Uterus (tissue), 2 donors: ENCODE data around the gene ALAS1.
A peak's percentile ranks its signal among the peaks of the same experiment; 100 is the strongest.

Source experiments
- CTCF ChIP-seq, 4 experiments: fragments of 200-600 bp in 2 of 4; fragments of 450-650 bp in 2 of 4; sonication (generic) in 2 of 4; IDR thresholded peaks; one replicate each; pipeline ENCODE4 v1.5.1; 2016 to 2019; ENCODE audit warnings: antibody characterized with exemption in 4 of 4, mild to moderate bottlenecking in 2 of 4, moderate library complexity in 1 of 4
- POLR2A ChIP-seq, 2 donors: fragments of 450-650 bp; IDR thresholded peaks; one replicate each; pipeline ENCODE4 v1.6.1; 2016; ENCODE audit warnings: antibody characterized with exemption in 2 of 2, mild to moderate bottlenecking in 1 of 2, moderate library complexity in 1 of 2

- TF ChIP-seq POLR2A (IDR thresholded peaks at IDR 0.05), result peak in 1 of 2 donors; percentile 24
- peak; percentile 55 to 75 (median 69) for TF ChIP-seq CTCF (IDR thresholded peaks at IDR 0.05)
Measured at GRCh38 chr3:52231502-52232278, 33.7 kb downstream of the ALAS1 start.
